Tibial nerve (tissue), 4 donors: ENCODE measurements around the gene OVCH2.

Experiments
- CTCF ChIP-seq, 5 experiments: fragments of 200-600 bp in 3 of 5; fragments of 450-650 bp in 2 of 5; sonication (generic) in 3 of 5; IDR thresholded peaks; one replicate each; pipeline ENCODE4 v1.5.1; 2016 to 2019; ENCODE audit warnings: antibody characterized with exemption in 5 of 5, mild to moderate bottlenecking in 3 of 5, moderate library complexity in 2 of 5
- EP300 ChIP-seq, 2 donors: sonication (generic); formaldehyde crosslinking; IDR thresholded peaks; one replicate each; pipeline ENCODE4 v1.6.1; 2017; ENCODE audit warnings: antibody characterized with exemption in 2 of 2, mild to moderate bottlenecking in 1 of 2

- TF ChIP-seq CTCF (IDR thresholded peaks at IDR 0.05) (no peak), EP300 (IDR thresholded peaks at IDR 0.05) (no peak)
Measured at GRCh38 chr11:7749456-7749855, 43.2 kb upstream of the OVCH2 start.
